SK-N-SH (cell line): ENCODE results near the gene COL5A2.
A peak's percentile ranks its signal among the peaks of the same experiment; 100 is the strongest.

Experiments used
- GABPA ChIP-seq: IDR thresholded peaks from 2 replicates; pipeline ENCODE4 v1.4.0; 2012; ENCODE audit warnings: low read depth, mild to moderate bottlenecking
- MXI1 ChIP-seq: IDR thresholded peaks from 2 replicates; pipeline ENCODE4 v1.6.1; 2012; ENCODE audit warnings: mild to moderate bottlenecking, low read depth, low read length, improper control_type of control experiment
- NFIC ChIP-seq: IDR thresholded peaks from 2 replicates; pipeline ENCODE4 v1.4.0; 2012; ENCODE audit warnings: borderline replicate concordance
- YY1 ChIP-seq: IDR thresholded peaks from 2 replicates; pipeline ENCODE4 v1.4.0; 2012; ENCODE audit warnings: low read depth, mild to moderate bottlenecking
- TF ChIP-seq, protein P1 (sequence below): fragments of 200-600 bp; sonication (generic); IDR thresholded peaks from 2 replicates; pipeline ENCODE4 v1.6.1; 2017; ENCODE audit warnings: antibody characterized with exemption, mild to moderate bottlenecking, moderate library complexity

DNA sequence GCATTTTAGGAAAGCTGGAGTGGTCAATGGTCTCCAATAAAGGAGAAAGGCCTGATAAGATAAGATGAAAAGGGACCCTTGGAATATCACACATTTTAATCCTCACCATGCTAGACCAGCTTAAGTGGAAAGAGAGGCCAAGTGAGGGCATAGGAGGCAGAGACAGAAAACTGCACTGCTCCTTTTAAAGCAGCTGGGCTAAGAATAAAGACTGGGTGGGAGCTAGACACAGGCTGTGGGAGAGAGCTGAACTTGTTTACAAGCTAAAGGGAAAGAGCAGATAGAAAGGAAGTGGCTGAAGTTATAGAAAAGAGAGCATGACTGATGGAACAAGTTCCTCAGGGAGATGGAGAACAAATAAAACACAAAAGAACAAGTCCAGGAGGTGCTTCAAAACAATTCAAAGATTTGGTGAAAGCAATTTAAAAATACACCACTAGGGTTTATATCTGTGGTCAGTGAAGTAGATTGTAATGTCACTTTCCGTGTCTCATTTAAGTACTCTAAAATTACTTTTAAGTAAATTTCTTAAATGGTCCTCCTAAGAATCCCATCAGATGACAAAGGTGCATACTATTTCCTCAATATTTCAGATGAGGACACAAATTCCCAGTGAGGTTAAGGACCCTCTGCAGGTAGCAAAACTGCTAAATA lies 7.5 kb downstream of the COL5A2 start:
- no peak for TF ChIP-seq MXI1
- TF ChIP-seq, protein P1, sequence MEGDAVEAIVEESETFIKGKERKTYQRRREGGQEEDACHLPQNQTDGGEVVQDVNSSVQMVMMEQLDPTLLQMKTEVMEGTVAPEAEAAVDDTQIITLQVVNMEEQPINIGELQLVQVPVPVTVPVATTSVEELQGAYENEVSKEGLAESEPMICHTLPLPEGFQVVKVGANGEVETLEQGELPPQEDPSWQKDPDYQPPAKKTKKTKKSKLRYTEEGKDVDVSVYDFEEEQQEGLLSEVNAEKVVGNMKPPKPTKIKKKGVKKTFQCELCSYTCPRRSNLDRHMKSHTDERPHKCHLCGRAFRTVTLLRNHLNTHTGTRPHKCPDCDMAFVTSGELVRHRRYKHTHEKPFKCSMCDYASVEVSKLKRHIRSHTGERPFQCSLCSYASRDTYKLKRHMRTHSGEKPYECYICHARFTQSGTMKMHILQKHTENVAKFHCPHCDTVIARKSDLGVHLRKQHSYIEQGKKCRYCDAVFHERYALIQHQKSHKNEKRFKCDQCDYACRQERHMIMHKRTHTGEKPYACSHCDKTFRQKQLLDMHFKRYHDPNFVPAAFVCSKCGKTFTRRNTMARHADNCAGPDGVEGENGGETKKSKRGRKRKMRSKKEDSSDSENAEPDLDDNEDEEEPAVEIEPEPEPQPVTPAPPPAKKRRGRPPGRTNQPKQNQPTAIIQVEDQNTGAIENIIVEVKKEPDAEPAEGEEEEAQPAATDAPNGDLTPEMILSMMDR: peak; percentile 24; the same call in 1 of the 2 replicates
- TF ChIP-seq YY1: no peak
- TF ChIP-seq GABPA: no peak
- TF ChIP-seq NFIC: no peak
